Ishikawa (cell line): Measurements from ENCODE around the gene SLC25A33.
A peak's percentile ranks its signal among the peaks of the same experiment; 100 is the strongest.

Source experiments
- CEBPB ChIP-seq: IDR thresholded peaks from 2 replicates; pipeline ENCODE4 v1.6.1; 2012
- CREB1 ChIP-seq: IDR thresholded peaks from 2 replicates; pipeline ENCODE4 v1.6.1; 2012; ENCODE audit warnings: low read depth
- EGR1 ChIP-seq: IDR thresholded peaks from 2 replicates; pipeline ENCODE4 v1.6.1; 2012
- EP300 ChIP-seq: IDR thresholded peaks from 2 replicates; pipeline ENCODE4 v1.6.1; 2012; ENCODE audit warnings: borderline replicate concordance
- FOXM1 ChIP-seq: IDR thresholded peaks from 2 replicates; pipeline ENCODE4 v1.6.1; 2012; ENCODE audit warnings: low read depth, borderline replicate concordance
- MAX ChIP-seq: IDR thresholded peaks from 2 replicates; pipeline ENCODE4 v1.6.1; 2012
- NFIC ChIP-seq: IDR thresholded peaks from 2 replicates; pipeline ENCODE4 v1.6.1; 2012
- RAD21 ChIP-seq: IDR thresholded peaks from 2 replicates; pipeline ENCODE4 v1.6.1; 2012; ENCODE audit warnings: low read depth
- REST ChIP-seq: IDR thresholded peaks from 2 replicates; pipeline ENCODE4 v1.6.1; 2012; ENCODE audit warnings: low read depth, mild to moderate bottlenecking
- TAF1 ChIP-seq: IDR thresholded peaks from 2 replicates; pipeline ENCODE4 v1.6.1; 2012; ENCODE audit warnings: low read depth, mild to moderate bottlenecking
- TCF12 ChIP-seq: IDR thresholded peaks from 2 replicates; pipeline ENCODE4 v1.6.1; 2012; ENCODE audit warnings: low read depth
- TEAD4 ChIP-seq: IDR thresholded peaks from 2 replicates; pipeline ENCODE4 v1.6.1; 2012
- USF1 ChIP-seq: IDR thresholded peaks from 2 replicates; pipeline ENCODE4 v1.6.1; 2012
- YY1 ChIP-seq: IDR thresholded peaks from 2 replicates; pipeline ENCODE4 v1.6.1; 2012; ENCODE audit warnings: low read depth
- ZBTB7A ChIP-seq: IDR thresholded peaks from 2 replicates; pipeline ENCODE4 v1.6.1; 2012; ENCODE audit warnings: low read depth

The SLC25A33 gene

GRCh38 chr1:9539165-9539828, at the start of gene SLC25A33:
TSS of gene SLC25A33 (plus strand) at chr1:9539465. CDS start at chr1:9539692, 227 bp downstream.
- TF ChIP-seq TEAD4 (peak; percentile 17; the same call in 1 of the 2 replicates), TCF12 (no peak), NFIC (no peak), USF1 (peak; percentile 96), MAX (peak; percentile 72; the same call in 1 of the 2 replicates), FOXM1 (no peak), YY1 (no peak), EP300 (no peak), TAF1 (0 out of 2 replicates have a peak, but pooled peaks have one; percentile 47), RAD21 (no peak), ZBTB7A (no peak), REST (no peak), CREB1 (peak; percentile 65; the same call in 1 of the 2 replicates), CEBPB (peak; percentile 58), EGR1 (no peak)

GRCh38 chr1:9490605-9491339, 48.5 kb upstream of the SLC25A33 start:
- no peak for TF ChIP-seq MAX
- TF ChIP-seq REST = no peak
- TF ChIP-seq FOXM1 = no peak
- TF ChIP-seq CREB1 = no peak
- peak; percentile 99 for TF ChIP-seq RAD21
- no peak for TF ChIP-seq ZBTB7A
- no peak for TF ChIP-seq YY1
- peak; percentile 8; the same call in 1 of the 2 replicates for TF ChIP-seq USF1
- TF ChIP-seq EGR1 = no peak
- no peak for TF ChIP-seq TAF1
- no peak for TF ChIP-seq TCF12
- no peak for TF ChIP-seq NFIC

GRCh38 chr1:9493326-9493725, 45.9 kb upstream of the SLC25A33 start:
- TF ChIP-seq RAD21 = no peak
- TF ChIP-seq FOXM1 = no peak
- TF ChIP-seq EGR1 = no peak
- no peak for TF ChIP-seq TEAD4
- no peak for TF ChIP-seq CEBPB

GRCh38 chr1:9494936-9495758, 44.1 kb upstream of the SLC25A33 start:
- TF ChIP-seq MAX = peak; percentile 92
- peak; percentile 76 for TF ChIP-seq RAD21
- TF ChIP-seq YY1 = peak; percentile 44; the same call in 1 of the 2 replicates
- no peak for TF ChIP-seq TAF1

GRCh38 chr1:9495854-9496374, 43.4 kb upstream of the SLC25A33 start:
- no peak for TF ChIP-seq NFIC
- no peak for TF ChIP-seq TCF12
- no peak for TF ChIP-seq CREB1
- no peak for TF ChIP-seq EP300
- TF ChIP-seq ZBTB7A = no peak
- no peak for TF ChIP-seq FOXM1
- no peak for TF ChIP-seq TEAD4
- no peak for TF ChIP-seq TAF1
- TF ChIP-seq CEBPB = no peak
- TF ChIP-seq USF1 = no peak
- TF ChIP-seq YY1 = no peak
- no peak for TF ChIP-seq REST
